ENCODE data around the gene MLC1.

DNA sequence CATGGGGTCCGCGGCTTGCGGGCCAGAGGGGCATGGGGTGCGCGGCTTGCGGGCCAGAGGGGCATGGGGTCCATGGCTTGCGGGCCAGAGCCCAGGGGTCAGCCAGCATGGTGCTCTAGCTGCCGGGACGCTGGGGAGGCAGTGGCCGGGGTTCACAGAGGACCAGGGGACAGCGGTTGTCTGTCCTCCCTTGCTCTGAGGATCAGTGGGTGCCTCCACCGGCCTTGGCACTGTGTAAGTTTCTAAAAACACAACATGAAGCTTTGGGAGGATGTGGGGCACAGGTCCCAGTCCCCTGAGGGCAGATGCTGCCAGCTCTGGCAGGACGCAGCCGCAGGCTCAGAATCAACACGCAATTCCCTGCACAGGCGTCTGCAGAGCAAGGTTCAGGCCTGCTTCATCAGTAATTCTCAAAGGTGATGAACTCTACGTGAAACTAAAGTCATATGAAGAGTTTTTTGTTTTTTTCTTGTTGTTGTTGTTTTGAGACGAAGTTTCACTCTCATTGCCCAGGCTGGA, 3.0 kb downstream of the MLC1 start:
- TF ChIP-seq, protein P1, sequence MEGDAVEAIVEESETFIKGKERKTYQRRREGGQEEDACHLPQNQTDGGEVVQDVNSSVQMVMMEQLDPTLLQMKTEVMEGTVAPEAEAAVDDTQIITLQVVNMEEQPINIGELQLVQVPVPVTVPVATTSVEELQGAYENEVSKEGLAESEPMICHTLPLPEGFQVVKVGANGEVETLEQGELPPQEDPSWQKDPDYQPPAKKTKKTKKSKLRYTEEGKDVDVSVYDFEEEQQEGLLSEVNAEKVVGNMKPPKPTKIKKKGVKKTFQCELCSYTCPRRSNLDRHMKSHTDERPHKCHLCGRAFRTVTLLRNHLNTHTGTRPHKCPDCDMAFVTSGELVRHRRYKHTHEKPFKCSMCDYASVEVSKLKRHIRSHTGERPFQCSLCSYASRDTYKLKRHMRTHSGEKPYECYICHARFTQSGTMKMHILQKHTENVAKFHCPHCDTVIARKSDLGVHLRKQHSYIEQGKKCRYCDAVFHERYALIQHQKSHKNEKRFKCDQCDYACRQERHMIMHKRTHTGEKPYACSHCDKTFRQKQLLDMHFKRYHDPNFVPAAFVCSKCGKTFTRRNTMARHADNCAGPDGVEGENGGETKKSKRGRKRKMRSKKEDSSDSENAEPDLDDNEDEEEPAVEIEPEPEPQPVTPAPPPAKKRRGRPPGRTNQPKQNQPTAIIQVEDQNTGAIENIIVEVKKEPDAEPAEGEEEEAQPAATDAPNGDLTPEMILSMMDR (IDR thresholded peaks at IDR 0.05; ENCODE audit: low read depth, low read length, missing input control) = no peak
- TF ChIP-seq SP1 (IDR thresholded peaks at IDR 0.05) (no peak), RXRA (IDR thresholded peaks at IDR 0.05) (no peak), RAD21 (IDR thresholded peaks at IDR 0.05) (no peak), TAF1 (conservative IDR thresholded peaks at IDR 0.05) (no peak), FOXA1 (IDR thresholded peaks at IDR 0.05) (no peak), EGR1 (IDR thresholded peaks at IDR 0.05; ENCODE audit: low read depth in 2 of 2) (no peak), ATF3 (IDR thresholded peaks at IDR 0.05) (no peak), YY1 (IDR thresholded peaks at IDR 0.05) (no peak), GABPA (IDR thresholded peaks at IDR 0.05 in 1 of 2, conservative IDR thresholded peaks at IDR 0.05 in 1 of 2) (no peak), NR2F2 (IDR thresholded peaks at IDR 0.05) (no peak)
- TF ChIP-seq, protein P2, sequence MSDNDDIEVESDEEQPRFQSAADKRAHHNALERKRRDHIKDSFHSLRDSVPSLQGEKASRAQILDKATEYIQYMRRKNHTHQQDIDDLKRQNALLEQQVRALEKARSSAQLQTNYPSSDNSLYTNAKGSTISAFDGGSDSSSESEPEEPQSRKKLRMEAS (IDR thresholded peaks at IDR 0.05) = no peak
- TF ChIP-seq, protein P3, sequence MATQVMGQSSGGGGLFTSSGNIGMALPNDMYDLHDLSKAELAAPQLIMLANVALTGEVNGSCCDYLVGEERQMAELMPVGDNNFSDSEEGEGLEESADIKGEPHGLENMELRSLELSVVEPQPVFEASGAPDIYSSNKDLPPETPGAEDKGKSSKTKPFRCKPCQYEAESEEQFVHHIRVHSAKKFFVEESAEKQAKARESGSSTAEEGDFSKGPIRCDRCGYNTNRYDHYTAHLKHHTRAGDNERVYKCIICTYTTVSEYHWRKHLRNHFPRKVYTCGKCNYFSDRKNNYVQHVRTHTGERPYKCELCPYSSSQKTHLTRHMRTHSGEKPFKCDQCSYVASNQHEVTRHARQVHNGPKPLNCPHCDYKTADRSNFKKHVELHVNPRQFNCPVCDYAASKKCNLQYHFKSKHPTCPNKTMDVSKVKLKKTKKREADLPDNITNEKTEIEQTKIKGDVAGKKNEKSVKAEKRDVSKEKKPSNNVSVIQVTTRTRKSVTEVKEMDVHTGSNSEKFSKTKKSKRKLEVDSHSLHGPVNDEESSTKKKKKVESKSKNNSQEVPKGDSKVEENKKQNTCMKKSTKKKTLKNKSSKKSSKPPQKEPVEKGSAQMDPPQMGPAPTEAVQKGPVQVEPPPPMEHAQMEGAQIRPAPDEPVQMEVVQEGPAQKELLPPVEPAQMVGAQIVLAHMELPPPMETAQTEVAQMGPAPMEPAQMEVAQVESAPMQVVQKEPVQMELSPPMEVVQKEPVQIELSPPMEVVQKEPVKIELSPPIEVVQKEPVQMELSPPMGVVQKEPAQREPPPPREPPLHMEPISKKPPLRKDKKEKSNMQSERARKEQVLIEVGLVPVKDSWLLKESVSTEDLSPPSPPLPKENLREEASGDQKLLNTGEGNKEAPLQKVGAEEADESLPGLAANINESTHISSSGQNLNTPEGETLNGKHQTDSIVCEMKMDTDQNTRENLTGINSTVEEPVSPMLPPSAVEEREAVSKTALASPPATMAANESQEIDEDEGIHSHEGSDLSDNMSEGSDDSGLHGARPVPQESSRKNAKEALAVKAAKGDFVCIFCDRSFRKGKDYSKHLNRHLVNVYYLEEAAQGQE (IDR thresholded peaks at IDR 0.05) = no peak
- TF ChIP-seq, protein P4, sequence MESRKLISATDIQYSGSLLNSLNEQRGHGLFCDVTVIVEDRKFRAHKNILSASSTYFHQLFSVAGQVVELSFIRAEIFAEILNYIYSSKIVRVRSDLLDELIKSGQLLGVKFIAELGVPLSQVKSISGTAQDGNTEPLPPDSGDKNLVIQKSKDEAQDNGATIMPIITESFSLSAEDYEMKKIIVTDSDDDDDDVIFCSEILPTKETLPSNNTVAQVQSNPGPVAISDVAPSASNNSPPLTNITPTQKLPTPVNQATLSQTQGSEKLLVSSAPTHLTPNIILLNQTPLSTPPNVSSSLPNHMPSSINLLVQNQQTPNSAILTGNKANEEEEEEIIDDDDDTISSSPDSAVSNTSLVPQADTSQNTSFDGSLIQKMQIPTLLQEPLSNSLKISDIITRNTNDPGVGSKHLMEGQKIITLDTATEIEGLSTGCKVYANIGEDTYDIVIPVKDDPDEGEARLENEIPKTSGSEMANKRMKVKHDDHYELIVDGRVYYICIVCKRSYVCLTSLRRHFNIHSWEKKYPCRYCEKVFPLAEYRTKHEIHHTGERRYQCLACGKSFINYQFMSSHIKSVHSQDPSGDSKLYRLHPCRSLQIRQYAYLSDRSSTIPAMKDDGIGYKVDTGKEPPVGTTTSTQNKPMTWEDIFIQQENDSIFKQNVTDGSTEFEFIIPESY (IDR thresholded peaks at IDR 0.05) = no peak
